ENCODE measurements around the gene PIP4K2C. TPM values are rescaled to one million over a fixed set of nuclear protein-coding genes. Genes with fewer than 3 reads are reported as not detected.
"Not testable (repeated sequence)": the region's sequence is repeated elsewhere in the genome, so short reads cannot be mapped to it uniquely, and the experiment has no call there.

PIP4K2C gene
- total RNA-seq, 1 experiment from 2014 or later, result 48.7 TPM

DNA sequence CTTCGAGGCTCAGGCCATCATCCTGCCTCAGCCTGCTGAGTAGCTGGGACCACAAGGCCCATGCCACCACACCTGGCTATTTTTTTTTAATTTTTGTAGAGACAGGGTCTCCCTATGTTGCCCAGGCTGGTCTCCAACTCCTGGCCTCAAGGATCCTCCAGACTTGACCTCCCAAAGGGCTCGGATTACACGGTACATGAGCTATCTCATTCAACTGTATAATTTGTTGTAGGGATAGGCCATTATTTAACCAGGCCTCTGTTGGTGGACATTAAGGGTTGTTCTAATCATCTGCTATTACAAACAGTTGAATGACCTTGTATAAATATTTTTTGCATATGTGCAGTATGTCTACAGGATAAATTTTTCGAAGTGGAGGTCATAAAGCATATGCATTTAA lies 32.1 kb upstream of the PIP4K2C start:
- no peak for TF ChIP-seq EZH2 (IDR thresholded peaks at IDR 0.05; ENCODE audit: low read depth)
- no peak for TF ChIP-seq CTCF (conservative IDR thresholded peaks at IDR 0.05)
- DNase-seq, result no peak
- H3K27ac ChIP-seq, result no peak overlapping the region
- H3K36me3 ChIP-seq (ENCODE audit: low read depth), result no peaks in the 10 kb centered on the region
- no TSS peak for BruUV-seq (replicated peaks)
- H3K4me2 ChIP-seq, result no peak overlapping the region
- H3K27me3 ChIP-seq (ENCODE audit: insufficient read depth, low read depth), result peaks cover 15% of the 10 kb centered on the region
- no peak overlapping the region for H2AFZ ChIP-seq
- intact Hi-C loops (cut with micrococcal nuclease; ENCODE audit: unreplicated experiment), result no loop called here
- H3K4me3 ChIP-seq, result no peak overlapping the region
- H3K79me2 ChIP-seq (ENCODE audit: low read depth), result no peaks in the 10 kb centered on the region
- H3K9me2 ChIP-seq (ENCODE audit: insufficient read depth), result no peaks in the 10 kb centered on the region
- ChIA-PET POLR2A (ENCODE audit: unreplicated experiment) (interaction anchor here (0.6 kb wide), 1 partner anchor 16 kb away, joined by 5 read pairs; no protein-coding TSS in a partner anchor), CTCF (no interaction called here)
- no peaks in the 10 kb centered on the region for H3F3A ChIP-seq (ENCODE audit: insufficient read depth, low read depth)
- no peaks in the 10 kb centered on the region for H3K9me3 ChIP-seq (ENCODE audit: insufficient read depth, low read depth)
- peaks cover 5% of the 10 kb centered on the region; the same call in 1 of the 2 replicates for H3K4me1 ChIP-seq (replicated peaks; ENCODE audit: insufficient read depth)
- no peaks in the 10 kb centered on the region for H4K20me1 ChIP-seq (ENCODE audit: insufficient read depth)

DNA sequence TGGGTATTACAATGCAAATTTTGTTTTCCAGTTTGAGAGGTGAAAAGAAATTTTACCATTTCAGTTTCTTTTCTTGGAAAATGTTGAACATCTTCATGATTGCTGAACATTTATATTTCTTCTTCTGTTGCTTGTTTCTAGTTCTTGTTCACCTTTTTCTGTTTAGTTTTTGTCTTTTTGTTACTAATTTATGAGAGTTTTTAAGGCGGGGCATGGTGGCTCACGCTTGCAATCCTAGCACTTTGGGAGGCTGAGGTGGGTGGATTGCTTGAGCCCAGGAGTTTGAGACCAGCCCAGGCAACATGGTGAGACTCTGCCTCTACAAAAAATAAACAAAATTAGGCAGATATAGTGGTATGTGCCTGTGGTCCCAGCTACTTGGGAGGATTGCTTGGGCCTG lies 30.5 kb upstream of the PIP4K2C start:
- Histone ChIP-seq H3F3A (ENCODE audit: insufficient read depth, low read depth) (no peaks in the 10 kb centered on the region), H3K36me3 (ENCODE audit: low read depth) (no peaks in the 10 kb centered on the region), H3K79me2 (ENCODE audit: low read depth) (no peaks in the 10 kb centered on the region), H3K4me3 (no peak overlapping the region), H3K4me1 (replicated peaks; ENCODE audit: insufficient read depth) (peaks cover 5% of the 10 kb centered on the region; the same call in 1 of the 2 replicates), H3K4me2 (no peak overlapping the region), H2AFZ (no peak overlapping the region), H3K9me3 (ENCODE audit: insufficient read depth, low read depth) (no peaks in the 10 kb centered on the region), H3K27ac (no peak overlapping the region), H4K20me1 (ENCODE audit: insufficient read depth) (no peaks in the 10 kb centered on the region), H3K9me2 (ENCODE audit: insufficient read depth) (no peaks in the 10 kb centered on the region), H3K27me3 (ENCODE audit: insufficient read depth, low read depth) (peaks cover 30% of the 10 kb centered on the region)
- DNase-seq, result no peak
- intact Hi-C loops (cut with micrococcal nuclease; ENCODE audit: unreplicated experiment), result no loop called here
- ChIA-PET CTCF (no interaction called here), POLR2A (ENCODE audit: unreplicated experiment) (no interaction called here)
- TF ChIP-seq CTCF (conservative IDR thresholded peaks at IDR 0.05) (no peak), EZH2 (IDR thresholded peaks at IDR 0.05; ENCODE audit: low read depth) (no peak)
- BruUV-seq (replicated peaks), result no TSS peak

- H3K27me3 ChIP-seq (ENCODE audit: insufficient read depth, low read depth), result peaks cover 30% of the 10 kb centered on the region
- H3K27ac ChIP-seq; H3K9me3 ChIP-seq (ENCODE audit: insufficient read depth, low read depth); H4K20me1 ChIP-seq (ENCODE audit: insufficient read depth); BruUV-seq (replicated peaks); H3K4me3 ChIP-seq; H2AFZ ChIP-seq; H3K4me1 ChIP-seq (replicated peaks; ENCODE audit: insufficient read depth); POLR2A ChIA-PET (ENCODE audit: unreplicated experiment); CTCF ChIA-PET; H3F3A ChIP-seq (ENCODE audit: insufficient read depth, low read depth); H3K4me2 ChIP-seq; H3K36me3 ChIP-seq (ENCODE audit: low read depth); DNase-seq; intact Hi-C loops (cut with micrococcal nuclease; ENCODE audit: unreplicated experiment); H3K9me2 ChIP-seq (ENCODE audit: insufficient read depth); H3K79me2 ChIP-seq (ENCODE audit: low read depth): not testable (repeated sequence)
Observed at GRCh38 chr12:57561117-57561516, 29.9 kb upstream of the PIP4K2C start.

DNA sequence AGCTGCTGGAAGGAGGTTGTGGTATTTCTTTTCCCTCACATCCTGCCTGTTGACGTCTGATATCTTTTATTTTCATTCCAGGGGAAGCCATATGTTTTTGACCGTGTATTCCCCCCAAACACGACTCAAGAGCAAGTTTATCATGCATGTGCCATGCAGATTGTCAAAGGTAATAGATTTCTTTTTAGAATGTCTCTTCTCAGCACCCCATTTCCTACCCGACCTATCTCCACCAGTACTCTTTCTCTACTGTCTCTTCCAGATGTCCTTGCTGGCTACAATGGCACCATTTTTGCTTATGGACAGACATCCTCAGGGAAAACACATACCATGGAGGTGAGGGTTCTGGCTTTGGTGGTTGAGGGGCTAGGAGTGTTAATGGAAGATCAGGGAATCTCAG lies 27.6 kb upstream of the PIP4K2C start:
- ChIA-PET POLR2A (ENCODE audit: unreplicated experiment) (no interaction called here), CTCF (no interaction called here)
- Histone ChIP-seq H3K9me2 (ENCODE audit: insufficient read depth) (no peaks in the 10 kb centered on the region), H3K79me2 (ENCODE audit: low read depth) (no peaks in the 10 kb centered on the region), H3K36me3 (ENCODE audit: low read depth) (no peaks in the 10 kb centered on the region), H3K4me1 (replicated peaks; ENCODE audit: insufficient read depth) (peaks cover 5% of the 10 kb centered on the region; the same call in 1 of the 2 replicates), H3K4me2 (no peak overlapping the region), H3K9me3 (ENCODE audit: insufficient read depth, low read depth) (no peaks in the 10 kb centered on the region), H2AFZ (no peak overlapping the region), H4K20me1 (ENCODE audit: insufficient read depth) (no peaks in the 10 kb centered on the region), H3K4me3 (no peak overlapping the region), H3F3A (ENCODE audit: insufficient read depth, low read depth) (no peaks in the 10 kb centered on the region), H3K27ac (no peak overlapping the region), H3K27me3 (ENCODE audit: insufficient read depth, low read depth) (peaks cover 36% of the 10 kb centered on the region)
- TF ChIP-seq EZH2 (IDR thresholded peaks at IDR 0.05; ENCODE audit: low read depth) (no peak), CTCF (conservative IDR thresholded peaks at IDR 0.05) (no peak)
- intact Hi-C loops (cut with micrococcal nuclease; ENCODE audit: unreplicated experiment), result no loop called here
- DNase-seq, result no peak
- no TSS peak for BruUV-seq (replicated peaks)

All from PC-9 (cell line).